BJ (cell line): Measurements from ENCODE around the gene WWC1. TPM values are rescaled to one million over a fixed set of nuclear protein-coding genes. Genes with fewer than 3 reads are reported as not detected.
"Not testable (repeated sequence)": the region's sequence is repeated elsewhere in the genome, so short reads cannot be mapped to it uniquely, and the experiment has no call there.

Source experiments
- CTCF ChIA-PET: fragments of 350-600 bp; formaldehyde crosslinking; extraction: SDS; loops from one replicate; lab custom pipeline; 2021; ENCODE audit warnings: antibody characterized with exemption, inconsistent platforms; lab: Yijun Ruan, JAX
- POLR2A ChIA-PET: fragments of 300-600 bp; sonication (Branson Sonifier 250); formaldehyde crosslinking; extraction: SDS; loops from one replicate; lab custom pipeline; 2021; ENCODE audit warnings: antibody characterized with exemption; lab: Charles Lee
- DNase-seq: peaks from one replicate; pipeline ENCODE4 v3.0.0-alpha.2; 2011; ENCODE audit warnings: low read depth
- H3K27me3 ChIP-seq: 2 replicates; pipeline ENCODE4 v1.6.0; 2011; ENCODE audit warnings: low read length; ENCODE audit not compliant: control insufficient read depth, insufficient read depth
- H3K36me3 ChIP-seq: 2 replicates; pipeline ENCODE4 v1.5.1; 2011; ENCODE audit warnings: low read length; ENCODE audit not compliant: control insufficient read depth, insufficient read depth
- H3K4me3 ChIP-seq: 2 replicates; pipeline ENCODE4 v1.5.1; 2011; ENCODE audit warnings: low read depth, mild to moderate bottlenecking, control low read depth, low read length
- CTCF ChIP-seq: IDR thresholded peaks from 2 replicates; pipeline ENCODE4 v1.5.1; 2011; ENCODE audit warnings: low read depth, mild to moderate bottlenecking, control low read depth, inconsistent platforms, low read length, moderate library complexity; ENCODE audit not compliant: insufficient read depth
- polyA plus RNA-seq: library from polyadenylated mRNA; depleted of rRNA; stranded (reverse); fragments of >200 nt; gene quantifications from 2 replicates; pipeline ENCODE4 v1.2.3, GENCODE V29; 2011

WWC1 gene
- polyA plus RNA-seq, 1 experiment: 1.4 TPM

GRCh38 chr5:168432903-168433302, 141.5 kb downstream of the WWC1 start:
- ChIA-PET POLR2A (no interaction called here), CTCF (interaction anchor here (0.6 to 1.9 kb wide), 2 partner anchors 16 to 20 kb away, joined by 4 to 5 read pairs; no protein-coding TSS in a partner anchor)

GRCh38 chr5:168434001-168434400, 142.6 kb downstream of the WWC1 start:
- ChIA-PET CTCF (no interaction called here), POLR2A (no interaction called here)
- TF ChIP-seq CTCF: no peak
- no peak for DNase-seq
- Histone ChIP-seq H3K4me3 (no peak overlapping the region), H3K36me3 (no peaks in the 10 kb centered on the region; the same call in 1 of the 2 replicates), H3K27me3 (no peaks in the 10 kb centered on the region)

More at GRCh38 chr5:168432903-168433302, 141.5 kb downstream of the WWC1 start:
- DNase-seq: no peak
- Histone ChIP-seq H3K4me3 (no peak overlapping the region), H3K27me3 (no peaks in the 10 kb centered on the region), H3K36me3 (no peaks in the 10 kb centered on the region; the same call in 1 of the 2 replicates)
- no peak for TF ChIP-seq CTCF

- TF ChIP-seq CTCF: no peak
- CTCF ChIA-PET: interaction anchor here (0.7 kb wide), 1 partner anchor 13 kb away, joined by 3 read pairs; no protein-coding TSS in a partner anchor
Measured at GRCh38 chr5:168434746-168435321, 143.4 kb downstream of the WWC1 start.

GRCh38 chr5:168435340-168435739, 143.9 kb downstream of the WWC1 start:
- POLR2A ChIA-PET: not testable (repeated sequence)
- CTCF ChIA-PET: interaction anchor here (0.7 kb wide), 1 partner anchor 14 kb away, joined by 3 read pairs; no protein-coding TSS in a partner anchor

More at GRCh38 chr5:168434746-168435321, 143.4 kb downstream of the WWC1 start:
- H3K4me3 ChIP-seq: no peak overlapping the region
- no peaks in the 10 kb centered on the region for H3K27me3 ChIP-seq
- no peaks in the 10 kb centered on the region; the same call in 1 of the 2 replicates for H3K36me3 ChIP-seq
- POLR2A ChIA-PET: no interaction called here
- DNase-seq: no peak

GRCh38 chr5:168438349-168438748, 146.9 kb downstream of the WWC1 start:
- DNase-seq: no peak
- ChIA-PET CTCF (no interaction called here), POLR2A (no interaction called here)
- Histone ChIP-seq H3K27me3 (no peaks in the 10 kb centered on the region), H3K4me3 (no peak overlapping the region), H3K36me3 (no peaks in the 10 kb centered on the region; the same call in 1 of the 2 replicates)
- TF ChIP-seq CTCF: no peak

More at GRCh38 chr5:168435340-168435739, 143.9 kb downstream of the WWC1 start:
- H3K27me3 ChIP-seq, H3K4me3 ChIP-seq, DNase-seq, H3K36me3 ChIP-seq: not testable (repeated sequence)
